ENCODE measurements around the gene MRFAP1L1. TPM values are rescaled to one million over a fixed set of nuclear protein-coding genes. Genes with fewer than 3 reads are reported as not detected.
A peak's percentile ranks its signal among the peaks of the same experiment; 100 is the strongest.

Gene MRFAP1L1
- polyA plus RNA-seq, 2 donors, result 47.1 to 54.9 TPM

- Histone ChIP-seq H3K4me1 (ENCODE audit: control insufficient read depth in 2 of 2, insufficient read depth in 2 of 2, low read length in 1 of 2) (peaks cover 4 to 8% of the 10 kb centered on the region in 2 donors), H3K36me3 (ENCODE audit: control insufficient read depth in 2 of 2, insufficient read depth in 2 of 2, low read length in 1 of 2) (no peaks in the 10 kb centered on the region), H3K4me3 (ENCODE audit: low read depth in 1 of 2, low read length in 2 of 2) (no peak overlapping the region), H3K27me3 (ENCODE audit: control insufficient read depth in 1 of 2, insufficient read depth in 2 of 2, low read length in 2 of 2) (no peaks in the 10 kb centered on the region), H3K9me3 (ENCODE audit: control insufficient read depth in 2 of 2, insufficient read depth in 1 of 2, low read depth in 1 of 2, low read length in 1 of 2) (no peaks in the 10 kb centered on the region), H3K27ac (ENCODE audit: low read depth in 2 of 2, low read length in 1 of 2) (no peak overlapping the region)
- 86% methylated on average over 16 of the region's 16 CpGs for WGBS, 2 donors
These were observed 24.6 kb upstream of the MRFAP1L1 start for GRCh38 chr4:6734165-6734786.

- WGBS, 2 donors, result 86 to 88% methylated on average over 27 of the region's 27 CpGs
- Histone ChIP-seq H3K4me3 (ENCODE audit: low read depth in 1 of 2, low read length in 2 of 2) (no peak overlapping the region), H3K27ac (ENCODE audit: low read depth in 2 of 2, low read length in 1 of 2) (peak overlapping the region in 1 of 2 donors; percentile 3), H3K36me3 (ENCODE audit: control insufficient read depth in 2 of 2, insufficient read depth in 2 of 2, low read length in 1 of 2) (no peaks in the 10 kb centered on the region), H3K9me3 (ENCODE audit: control insufficient read depth in 2 of 2, insufficient read depth in 1 of 2, low read depth in 1 of 2, low read length in 1 of 2) (no peaks in the 10 kb centered on the region), H3K4me1 (ENCODE audit: control insufficient read depth in 2 of 2, insufficient read depth in 2 of 2, low read length in 1 of 2) (peaks cover 4 to 8% of the 10 kb centered on the region in 2 donors), H3K27me3 (ENCODE audit: control insufficient read depth in 1 of 2, insufficient read depth in 2 of 2, low read length in 2 of 2) (no peaks in the 10 kb centered on the region)
These were observed 23.9 kb upstream of the MRFAP1L1 start for GRCh38 chr4:6733358-6734164.

- H3K36me3 ChIP-seq (ENCODE audit: control insufficient read depth in 2 of 2, insufficient read depth in 2 of 2, low read length in 1 of 2), result no peaks in the 10 kb centered on the region
- H3K9me3 ChIP-seq (ENCODE audit: control insufficient read depth in 2 of 2, insufficient read depth in 1 of 2, low read depth in 1 of 2, low read length in 1 of 2), result no peaks in the 10 kb centered on the region
- H3K27me3 ChIP-seq (ENCODE audit: control insufficient read depth in 1 of 2, insufficient read depth in 2 of 2, low read length in 2 of 2), result no peaks in the 10 kb centered on the region
- peak overlapping the region; percentile 6 to 72 for H3K27ac ChIP-seq (ENCODE audit: low read depth in 2 of 2, low read length in 1 of 2)
- WGBS, 2 donors, result 64 to 66% methylated on average over 21 of the region's 21 CpGs
- H3K4me1 ChIP-seq (ENCODE audit: control insufficient read depth in 2 of 2, insufficient read depth in 2 of 2, low read length in 1 of 2), result peaks cover 4 to 8% of the 10 kb centered on the region in 2 donors
- H3K4me3 ChIP-seq (ENCODE audit: low read depth in 1 of 2, low read length in 2 of 2), result no peak overlapping the region
These were observed 23.0 kb upstream of the MRFAP1L1 start for GRCh38 chr4:6732441-6733357.

- Histone ChIP-seq H3K4me3 (ENCODE audit: low read depth in 1 of 2, low read length in 2 of 2) (no peak overlapping the region), H3K27ac (ENCODE audit: low read depth in 2 of 2, low read length in 1 of 2) (no peak overlapping the region)
- WGBS, 2 donors, result 91 to 98% methylated on average over 6 of the region's 6 CpGs
These were observed 22.1 kb upstream of the MRFAP1L1 start for GRCh38 chr4:6731780-6732179.

GRCh38 chr4:6731318-6731675 lies 21.6 kb upstream of the MRFAP1L1 start:
- H3K9me3 ChIP-seq (ENCODE audit: control insufficient read depth in 2 of 2, insufficient read depth in 1 of 2, low read depth in 1 of 2, low read length in 1 of 2), result no peaks in the 10 kb centered on the region
- H3K27ac ChIP-seq (ENCODE audit: low read depth in 2 of 2, low read length in 1 of 2), result no peak overlapping the region
- no peaks in the 10 kb centered on the region for H3K36me3 ChIP-seq (ENCODE audit: control insufficient read depth in 2 of 2, insufficient read depth in 2 of 2, low read length in 1 of 2)
- H3K4me1 ChIP-seq (ENCODE audit: control insufficient read depth in 2 of 2, insufficient read depth in 2 of 2, low read length in 1 of 2), result peaks cover 4 to 8% of the 10 kb centered on the region in 2 donors
- no peak overlapping the region for H3K4me3 ChIP-seq (ENCODE audit: low read depth in 1 of 2, low read length in 2 of 2)
- H3K27me3 ChIP-seq (ENCODE audit: control insufficient read depth in 1 of 2, insufficient read depth in 2 of 2, low read length in 2 of 2), result no peaks in the 10 kb centered on the region
- WGBS, 2 donors, result 92 to 95% methylated on average over 8 of the region's 8 CpGs

More at GRCh38 chr4:6731780-6732179, 22.1 kb upstream of the MRFAP1L1 start:
- Histone ChIP-seq H3K27me3 (ENCODE audit: control insufficient read depth in 1 of 2, insufficient read depth in 2 of 2, low read length in 2 of 2) (no peaks in the 10 kb centered on the region), H3K4me1 (ENCODE audit: control insufficient read depth in 2 of 2, insufficient read depth in 2 of 2, low read length in 1 of 2) (peaks cover 4 to 8% of the 10 kb centered on the region in 2 donors), H3K36me3 (ENCODE audit: control insufficient read depth in 2 of 2, insufficient read depth in 2 of 2, low read length in 1 of 2) (no peaks in the 10 kb centered on the region), H3K9me3 (ENCODE audit: control insufficient read depth in 2 of 2, insufficient read depth in 1 of 2, low read depth in 1 of 2, low read length in 1 of 2) (no peaks in the 10 kb centered on the region)

- Histone ChIP-seq H3K4me1 (ENCODE audit: control insufficient read depth in 2 of 2, insufficient read depth in 2 of 2, low read length in 1 of 2) (peaks cover 4 to 8% of the 10 kb centered on the region in 2 donors), H3K27ac (ENCODE audit: low read depth in 2 of 2, low read length in 1 of 2) (no peak overlapping the region), H3K4me3 (ENCODE audit: low read depth in 1 of 2, low read length in 2 of 2) (no peak overlapping the region), H3K27me3 (ENCODE audit: control insufficient read depth in 1 of 2, insufficient read depth in 2 of 2, low read length in 2 of 2) (no peaks in the 10 kb centered on the region), H3K9me3 (ENCODE audit: control insufficient read depth in 2 of 2, insufficient read depth in 1 of 2, low read depth in 1 of 2, low read length in 1 of 2) (no peaks in the 10 kb centered on the region), H3K36me3 (ENCODE audit: control insufficient read depth in 2 of 2, insufficient read depth in 2 of 2, low read length in 1 of 2) (no peaks in the 10 kb centered on the region)
- 70 to 72% methylated on average over 20 of the region's 20 CpGs for WGBS, 2 donors
These were observed 21.1 kb upstream of the MRFAP1L1 start for GRCh38 chr4:6730603-6731317.

GRCh38 chr4:6728320-6729029 lies 18.8 kb upstream of the MRFAP1L1 start:
- WGBS, 2 donors, result 82 to 86% methylated on average over 15 of the region's 15 CpGs

GRCh38 chr4:6727943-6728250 lies 18.2 kb upstream of the MRFAP1L1 start:
- H3K27ac ChIP-seq (ENCODE audit: low read depth in 2 of 2, low read length in 1 of 2), result no peak overlapping the region
- 76 to 84% methylated on average over 3 of the region's 3 CpGs for WGBS, 2 donors

More at GRCh38 chr4:6728320-6729029, 18.8 kb upstream of the MRFAP1L1 start:
- Histone ChIP-seq H3K4me3 (ENCODE audit: low read depth in 1 of 2, low read length in 2 of 2) (no peak overlapping the region), H3K27ac (ENCODE audit: low read depth in 2 of 2, low read length in 1 of 2) (no peak overlapping the region), H3K4me1 (ENCODE audit: control insufficient read depth in 2 of 2, insufficient read depth in 2 of 2, low read length in 1 of 2) (peaks cover 4 to 9% of the 10 kb centered on the region in 2 donors), H3K9me3 (ENCODE audit: control insufficient read depth in 2 of 2, insufficient read depth in 1 of 2, low read depth in 1 of 2, low read length in 1 of 2) (no peaks in the 10 kb centered on the region), H3K36me3 (ENCODE audit: control insufficient read depth in 2 of 2, insufficient read depth in 2 of 2, low read length in 1 of 2) (no peaks in the 10 kb centered on the region), H3K27me3 (ENCODE audit: control insufficient read depth in 1 of 2, insufficient read depth in 2 of 2, low read length in 2 of 2) (no peaks in the 10 kb centered on the region)

More at GRCh38 chr4:6727943-6728250, 18.2 kb upstream of the MRFAP1L1 start:
- Histone ChIP-seq H3K4me1 (ENCODE audit: control insufficient read depth in 2 of 2, insufficient read depth in 2 of 2, low read length in 1 of 2) (peaks cover 1 to 9% of the 10 kb centered on the region in 2 donors), H3K4me3 (ENCODE audit: low read depth in 1 of 2, low read length in 2 of 2) (no peak overlapping the region), H3K27me3 (ENCODE audit: control insufficient read depth in 1 of 2, insufficient read depth in 2 of 2, low read length in 2 of 2) (no peaks in the 10 kb centered on the region), H3K9me3 (ENCODE audit: control insufficient read depth in 2 of 2, insufficient read depth in 1 of 2, low read depth in 1 of 2, low read length in 1 of 2) (no peaks in the 10 kb centered on the region), H3K36me3 (ENCODE audit: control insufficient read depth in 2 of 2, insufficient read depth in 2 of 2, low read length in 1 of 2) (no peaks in the 10 kb centered on the region)
